ELR (cell line): Measurements from ENCODE around the gene NANOS2.
"Not testable (repeated sequence)": the region's sequence is repeated elsewhere in the genome, so short reads cannot be mapped to it uniquely, and the experiment has no call there.

ENCODE experiments used
- DNase-seq: peaks from one replicate; pipeline ENCODE4 v3.0.0-alpha.2; 2015; ENCODE audit warnings: low read depth

The NANOS2 gene

DNA sequence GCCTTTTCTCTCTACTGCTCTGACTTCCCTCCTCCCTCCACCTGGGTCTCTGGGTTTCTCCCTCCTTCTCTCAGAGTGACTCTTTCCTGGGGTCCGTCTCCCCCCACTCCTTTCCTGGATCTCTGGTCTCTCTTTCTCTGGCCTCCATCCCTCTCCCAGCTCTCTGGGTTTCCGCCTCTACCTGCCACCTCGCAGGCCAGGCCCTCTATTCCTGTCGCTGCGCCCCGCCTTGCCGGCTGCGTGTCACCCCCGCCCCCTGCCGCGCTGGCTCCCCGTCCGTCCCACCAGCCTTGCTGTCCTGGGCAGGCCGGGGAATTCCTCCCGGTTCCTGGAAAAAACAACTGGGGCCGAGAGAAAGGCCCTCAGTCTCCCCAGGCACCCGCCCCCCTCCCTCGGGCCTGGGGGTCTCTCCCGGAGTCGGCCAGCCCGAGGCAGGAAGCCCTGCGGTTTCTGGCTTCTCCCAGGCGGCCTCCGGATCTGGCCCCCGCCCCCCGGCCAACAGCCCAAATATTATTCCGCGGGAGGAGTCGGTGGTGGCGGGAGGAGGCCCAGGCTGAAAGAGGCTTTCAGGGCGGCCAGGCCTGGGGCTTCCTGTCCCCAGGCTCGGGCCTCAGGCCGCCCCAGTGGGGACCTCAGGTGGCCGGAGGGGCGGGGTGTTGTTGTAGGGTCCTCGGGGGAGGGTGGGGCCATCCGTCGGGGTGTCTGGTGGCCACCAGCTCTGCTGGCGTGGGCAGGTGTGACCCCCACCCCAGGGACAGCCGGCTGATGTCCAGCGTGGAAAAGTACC is 38.0 kb downstream of the NANOS2 start:
- no peak for DNase-seq

DNA sequence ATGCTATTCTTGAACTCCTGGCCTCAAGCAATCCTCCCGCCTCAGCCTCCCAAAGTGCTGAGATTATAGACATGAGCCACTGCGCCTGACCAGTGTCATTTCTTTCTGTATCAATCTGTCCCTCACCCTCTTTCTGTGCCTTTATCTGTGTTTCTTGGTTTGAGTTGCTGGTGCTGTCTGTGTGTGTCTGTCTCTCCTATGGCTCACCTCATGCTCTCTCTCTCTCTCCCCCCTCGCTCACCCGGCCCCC is 38.5 kb downstream of the NANOS2 start:
- no peak for DNase-seq

DNA sequence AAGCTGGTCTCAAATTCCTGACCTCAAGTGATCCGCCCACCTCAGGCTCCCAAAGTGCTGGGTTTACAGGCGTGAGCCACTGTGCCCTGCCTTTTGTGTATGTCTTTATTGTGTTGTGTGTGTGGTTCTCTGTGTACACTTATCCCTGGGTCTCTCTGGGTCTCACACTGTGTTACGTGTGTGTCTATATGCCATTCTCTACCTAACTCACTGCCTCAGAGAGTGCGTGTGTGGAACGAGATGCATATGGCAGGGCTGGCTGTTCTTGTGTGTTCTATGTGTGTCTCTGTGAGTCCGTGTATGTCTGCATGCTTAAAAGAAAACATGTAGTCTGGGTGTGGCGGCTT is 40.0 kb downstream of the NANOS2 start:
- DNase-seq, result no peak

DNA sequence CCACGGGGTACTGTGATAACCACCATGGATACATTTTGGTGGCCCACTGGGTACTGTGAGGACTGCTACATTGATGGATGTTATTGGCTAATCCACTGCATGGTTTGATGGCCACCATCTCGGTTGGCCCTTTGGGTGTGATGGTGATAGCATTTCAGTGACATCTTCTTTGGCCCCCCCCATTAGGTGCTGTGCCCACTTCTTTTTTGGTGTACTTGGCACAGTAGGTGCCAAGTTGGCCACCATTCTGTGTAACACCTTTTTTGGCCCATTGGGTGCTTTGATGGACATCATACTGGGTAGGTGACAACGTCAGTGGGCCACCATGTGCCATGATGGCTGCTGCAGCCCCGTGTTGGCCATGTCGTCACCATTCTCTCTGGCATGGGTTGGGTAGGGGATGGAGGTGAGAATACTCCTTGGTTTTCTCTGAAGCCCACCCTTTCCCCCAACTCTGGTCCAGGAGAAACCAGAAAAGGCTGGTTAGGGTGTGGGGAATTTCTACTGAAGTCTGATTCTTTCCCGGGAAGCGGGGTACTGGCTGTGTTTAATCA is 41.3 kb downstream of the NANOS2 start:
- no peak for DNase-seq

DNA sequence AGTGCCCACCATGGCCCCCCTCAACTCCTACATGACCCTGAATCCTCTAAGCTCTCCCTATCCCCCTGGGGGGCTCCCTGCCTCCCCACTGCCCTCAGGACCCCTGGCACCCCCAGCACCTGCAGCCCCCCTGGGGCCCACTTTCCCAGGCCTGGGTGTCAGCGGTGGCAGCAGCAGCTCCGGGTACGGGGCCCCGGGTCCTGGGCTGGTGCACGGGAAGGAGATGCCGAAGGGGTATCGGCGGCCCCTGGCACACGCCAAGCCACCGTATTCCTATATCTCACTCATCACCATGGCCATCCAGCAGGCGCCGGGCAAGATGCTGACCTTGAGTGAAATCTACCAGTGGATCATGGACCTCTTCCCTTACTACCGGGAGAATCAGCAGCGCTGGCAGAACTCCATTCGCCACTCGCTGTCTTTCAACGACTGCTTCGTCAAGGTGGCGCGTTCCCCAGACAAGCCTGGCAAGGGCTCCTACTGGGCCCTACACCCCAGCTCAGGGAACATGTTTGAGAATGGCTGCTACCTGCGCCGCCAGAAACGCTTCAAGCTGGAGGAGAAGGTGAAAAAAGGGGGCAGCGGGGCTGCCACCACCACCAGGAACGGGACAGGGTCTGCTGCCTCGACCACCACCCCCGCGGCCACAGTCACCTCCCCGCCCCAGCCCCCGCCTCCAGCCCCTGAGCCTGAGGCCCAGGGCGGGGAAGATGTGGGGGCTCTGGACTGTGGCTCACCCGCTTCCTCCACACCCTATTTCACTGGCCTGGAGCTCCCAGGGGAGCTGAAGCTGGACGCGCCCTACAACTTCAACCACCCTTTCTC is 42.3 kb downstream of the NANOS2 start:
- no peak for DNase-seq

DNA sequence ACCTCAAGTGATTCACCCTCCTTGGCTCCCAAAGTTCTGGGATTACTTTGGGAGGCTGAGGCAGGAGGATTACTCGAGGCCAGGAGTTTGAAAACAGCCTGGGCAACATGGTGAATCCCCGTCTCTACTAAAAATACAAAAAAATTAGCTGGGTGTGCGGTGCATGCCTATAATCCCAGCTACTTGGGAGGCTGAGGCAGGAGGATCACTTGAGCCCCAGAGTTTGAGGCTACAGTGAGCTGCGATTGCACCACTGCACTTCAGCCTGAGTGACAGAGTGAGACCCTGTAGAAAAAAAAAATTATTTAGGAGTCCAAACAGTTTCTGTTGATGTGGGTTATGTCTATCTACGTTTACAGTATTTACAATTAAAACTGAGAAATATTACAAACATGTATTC is 43.8 kb downstream of the NANOS2 start:
- DNase-seq, result no peak

- DNase-seq, result not testable (repeated sequence)
These were observed 47.3 kb downstream of the NANOS2 start for GRCh38 chr19:45867241-45867640.

GRCh38 chr19:45866400-45867176 is 48.0 kb downstream of the NANOS2 start:
- no peak for DNase-seq

DNA sequence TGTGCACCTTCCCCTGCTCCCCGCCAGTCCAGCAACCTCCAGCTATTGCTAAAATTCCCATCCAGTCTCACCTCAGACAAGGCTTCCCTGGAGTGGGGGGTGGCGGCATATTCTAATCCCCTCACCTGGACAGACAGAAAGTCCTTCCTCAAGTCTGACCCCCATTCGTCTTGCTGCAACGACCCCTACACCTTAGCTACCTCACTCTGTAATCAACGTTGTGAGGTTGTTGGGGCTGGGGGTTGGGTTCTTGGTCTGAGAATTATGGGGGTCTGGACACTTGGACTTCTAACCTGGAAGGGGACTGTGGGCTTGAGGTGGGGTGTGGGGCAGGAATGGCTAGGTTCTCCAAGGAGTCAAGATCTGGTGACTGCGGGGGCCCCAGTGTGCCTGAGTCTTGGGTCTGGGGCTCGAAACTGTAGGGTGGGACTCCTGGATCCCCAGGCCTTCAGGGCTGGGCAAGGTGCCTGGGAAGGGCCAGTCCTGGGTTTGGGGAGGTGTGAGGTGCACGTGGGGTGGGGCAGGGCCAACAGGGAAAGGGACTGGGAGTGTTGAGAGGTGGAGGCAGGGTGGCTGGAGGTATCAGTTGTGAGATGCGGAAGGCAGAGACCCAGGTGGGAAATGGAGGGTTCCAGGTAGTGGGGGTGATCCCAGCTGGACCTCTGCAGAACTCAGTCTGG is 49.2 kb downstream of the NANOS2 start:
- DNase-seq, result no peak

DNA sequence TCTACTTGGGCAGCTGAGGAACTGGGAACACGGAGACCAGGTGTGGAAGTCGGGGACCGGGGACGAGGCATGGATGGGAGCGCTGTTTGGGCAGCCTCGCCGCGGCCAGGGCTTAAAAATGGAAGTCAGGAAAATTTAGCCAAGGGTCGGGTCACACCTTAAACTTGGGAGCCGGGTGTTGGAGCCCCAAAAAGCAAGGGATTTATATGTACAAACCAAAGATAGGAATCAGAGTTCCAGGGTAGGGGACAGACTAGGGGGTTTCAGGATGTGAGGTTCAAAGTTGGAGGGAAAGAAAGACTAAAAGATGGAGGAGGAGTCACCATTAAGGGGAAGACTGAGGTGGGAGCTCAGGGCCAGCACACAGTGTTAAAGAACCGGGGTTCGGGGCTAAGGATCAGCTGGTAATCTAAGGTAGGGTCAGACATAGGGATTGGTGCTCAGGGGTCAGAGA is 49.9 kb downstream of the NANOS2 start:
- DNase-seq, result no peak

DNA sequence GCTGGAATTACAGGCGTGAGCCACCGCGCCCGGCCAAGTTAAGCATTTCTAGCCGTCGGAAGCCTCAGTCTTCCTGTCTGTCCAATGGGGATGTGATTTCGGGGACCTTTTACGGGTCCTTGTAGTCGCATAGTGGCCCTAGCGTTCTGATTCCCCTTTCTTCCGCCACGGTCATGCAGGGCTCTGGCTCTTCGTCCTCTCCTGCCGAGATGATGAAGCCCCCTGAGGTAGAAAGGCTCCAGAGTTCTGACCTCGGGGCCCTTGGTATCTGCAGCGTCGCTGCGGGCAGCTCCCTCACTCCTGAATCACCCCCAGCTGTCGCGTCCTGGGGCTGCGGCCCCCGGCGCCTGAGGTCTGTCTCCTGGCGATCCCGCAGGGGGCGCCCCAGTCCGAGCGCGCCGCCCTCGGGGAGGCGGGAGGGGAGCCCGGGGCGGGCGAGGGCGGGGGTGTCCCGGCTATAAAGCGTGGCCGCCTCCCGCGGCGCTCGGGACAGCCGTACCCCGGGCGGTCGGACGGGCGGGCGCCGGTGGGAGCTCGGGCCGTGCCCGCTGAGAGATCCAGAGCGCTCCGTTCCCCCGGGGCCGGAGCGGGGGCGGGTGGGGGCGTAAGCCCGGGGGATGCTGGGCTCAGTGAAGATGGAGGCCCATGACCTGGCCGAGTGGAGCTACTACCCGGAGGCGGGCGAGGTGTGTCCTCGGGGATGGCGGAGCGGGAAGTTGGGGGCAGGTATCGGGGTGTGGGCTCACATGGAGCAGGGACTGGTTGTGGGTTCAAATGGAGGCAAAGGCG is 50.5 kb downstream of the NANOS2 start, which contains the start of gene FOXA3:
FOXA3 (plus strand) TSS at position 487 of the 789 bp plus-strand sequence; CDS start at position 618, 131 bp downstream.
- peak; percentile 62 for DNase-seq

GRCh38 chr19:45863335-45863839 is 51.2 kb downstream of the NANOS2 start:
- no peak for DNase-seq
